Stomach (tissue), 19 donors: ENCODE measurements around the gene RGS4. TPM values are rescaled to one million over a fixed set of nuclear protein-coding genes. Genes with fewer than 3 reads are reported as not detected.

Source experiments
- DNase-seq, 2 donors: peaks; one replicate each; pipeline versions ENCODE4 v3.0.0 to v3.0.0-alpha.2; 2013 to 2019
- H3K27ac ChIP-seq, 5 donors: fragments of 200-600 bp in 4 of 5; sonication (generic) in 4 of 5; one replicate each; pipeline ENCODE4 v1.5.1; 2013 to 2019; ENCODE audit warnings: mild to moderate bottlenecking in 1 of 5, moderate library complexity in 1 of 5
- H3K27me3 ChIP-seq, 3 donors: fragments of 200-600 bp; sonication (generic); one replicate each; pipeline ENCODE4 v1.5.1; 2017 to 2019; ENCODE audit warnings: mixed run types in 1 of 3
- H3K36me3 ChIP-seq, 4 donors: fragments of 200-600 bp; sonication (generic); 1 replicate in 3 of 4; 2 replicates in 1 of 4; pipeline ENCODE4 v1.5.1; 2016 to 2019
- H3K4me1 ChIP-seq, 4 donors: fragments of 200-600 bp; sonication (generic); one replicate each; pipeline ENCODE4 v1.5.1; 2016 to 2019
- H3K4me3 ChIP-seq, 4 donors: fragments of 200-600 bp; sonication (generic) in 3 of 4; one replicate each; pipeline ENCODE4 v1.5.1; 2016 to 2019; ENCODE audit warnings: mild to moderate bottlenecking in 1 of 4
- H3K9me3 ChIP-seq, 4 donors: fragments of 200-600 bp; sonication (generic); one replicate each; pipeline ENCODE4 v1.5.1; 2016 to 2019
- EP300 ChIP-seq: sonication (generic); formaldehyde crosslinking; IDR thresholded peaks from one replicate; pipeline ENCODE4 v1.6.1; 2017; ENCODE audit warnings: antibody characterized with exemption
- POLR2A ChIP-seq, 4 donors: fragments of 450-650 bp; IDR thresholded peaks; one replicate each; pipeline ENCODE4 v1.6.1; 2016; ENCODE audit warnings: antibody characterized with exemption in 4 of 4, control low read depth in 2 of 4, mild to moderate bottlenecking in 1 of 4, moderate library complexity in 1 of 4
- POLR2AphosphoS5 ChIP-seq, 3 donors: sonication (generic); formaldehyde crosslinking; IDR thresholded peaks; one replicate each; pipeline ENCODE4 v1.6.1; 2016; ENCODE audit warnings: antibody characterized with exemption in 3 of 3
- WGBS, 5 donors: extraction: QIAGEN DNeasy Blood & Tissue Kit in 3 of 5; methylation state at CpG; one replicate each; pipeline versions ENCODE4 v1.1.5 to v1.1.7; 2013 to 2018; 5-methylcytosine and 5-hydroxymethylcytosine counted together
- intact Hi-C: fragments of 100-400 bp; cut with DNase I; formaldehyde crosslinking; loops from one replicate; pipeline ENCODE4 v1.15.1; 2023; ENCODE audit warnings: low total_unique reads
- long read RNA-seq, 10 donors: transcript quantifications; one replicate each; lab custom pipeline, GENCODE V29; 2026
- polyA plus RNA-seq, 3 donors: library from polyadenylated mRNA; stranded (reverse); fragments of 200-250 nt; gene quantifications; one replicate each; pipeline ENCODE4 v1.2.3, GENCODE V29; 2013
- total RNA-seq, 5 donors: library from RNA; depleted of rRNA; stranded (reverse); fragments of >200 nt; gene quantifications; one replicate each; pipeline versions ENCODE4 v1.1.0 to v1.2.3, GENCODE V29; 2014 to 2016
- TF ChIP-seq, protein P1 (sequence below), 7 experiments: fragments of 450-650 bp in 4 of 7; fragments of 200-600 bp in 3 of 7; sonication (generic) in 3 of 7; IDR thresholded peaks; one replicate each; pipeline ENCODE4 v1.5.1; 2016 to 2019; ENCODE audit warnings: antibody characterized with exemption in 7 of 7, control low read depth in 2 of 7, mild to moderate bottlenecking in 1 of 7
- donor health status: healthy with polysubstance abuse.
- donor health status: Bipolar disorder and iron deficiency.
- donor health status: healthy.

RGS4 gene
- 10 to 100 TPM in 2 of 5 donors, 1 to 10 TPM in 1, not detected in 2; 2.0 to 60.7 (median 24.6) TPM for total RNA-seq
- 1 to 10 TPM; 1.8 to 7.5 (median 4.1) TPM for polyA plus RNA-seq
- long read RNA-seq, donor 1: 0 reads
- long read RNA-seq, donor 2: 0 reads
- long read RNA-seq, donor 3: 0 reads
- long read RNA-seq, donor 4: 0 reads
- long read RNA-seq, donor 5, partial matches to known transcripts: 0 of 1 reads
- long read RNA-seq, donor 5, other reads (novel, unspliced or antisense): 0 of 1 reads
- long read RNA-seq, donor 6: 0 reads
- long read RNA-seq, donor 7, partial matches to known transcripts: 0 of 4 reads
- long read RNA-seq, donor 7, other reads (novel, unspliced or antisense): 0 of 4 reads
- long read RNA-seq, donor 8, partial matches to known transcripts: 0 of 2 reads
- long read RNA-seq, donor 8, other reads (novel, unspliced or antisense): 0 of 2 reads
- long read RNA-seq, donor 9, partial matches to known transcripts: 0 of 3 reads
- long read RNA-seq, donor 9, other reads (novel, unspliced or antisense): 0 of 3 reads
- long read RNA-seq, donor 10, partial matches to known transcripts: 0 of 1 reads
- long read RNA-seq, donor 10, other reads (novel, unspliced or antisense): 0 of 1 reads

DNA sequence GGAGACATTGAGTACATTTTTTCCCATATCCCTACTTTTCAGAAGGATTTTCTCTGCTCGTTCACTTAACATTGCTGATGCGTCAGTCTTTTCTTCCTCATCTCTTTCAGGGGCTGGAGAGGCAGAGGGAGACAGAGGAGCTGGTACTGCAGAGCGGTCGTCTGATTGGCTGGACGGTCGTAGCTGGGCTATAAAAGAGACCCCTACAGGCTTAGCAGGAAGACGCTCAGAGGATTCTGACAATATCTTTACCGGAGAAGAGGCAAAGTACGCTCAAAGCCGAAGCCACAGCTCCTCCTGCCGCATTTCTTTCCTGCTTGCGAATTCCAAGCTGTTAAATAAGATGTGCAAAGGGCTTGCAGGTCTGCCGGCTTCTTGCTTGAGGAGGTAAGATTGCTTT, at the start of gene RGS4:
Gene RGS4, plus strand, starts transcription at position 220 of the 400 bp plus-strand sequence. Its CDS starts 124 bp downstream, at position 344.
- DNase-seq: peak; percentile 31 to 88
- intact Hi-C loops: loop anchor here (10.0 kb wide), 1 partner anchor 184 kb away; no protein-coding TSS in a partner anchor
- Histone ChIP-seq H3K4me3 (peak within 1 kb of the TSS; percentile 32 to 41 (median 40)), H3K27ac (peak within 1 kb of the TSS in 4 of 5 donors; percentile 1 to 58 (median 40)), H3K36me3 (peaks cover 0 to 18% (median 9%) of the 10 kb centered on the region in 4 donors), H3K9me3 (no peaks in the 10 kb centered on the region), H3K4me1 (peaks cover 0 to 25% (median 15%) of the 10 kb centered on the region in 4 donors), H3K27me3 (no peaks in the 10 kb centered on the region)
- TF ChIP-seq, protein P1, sequence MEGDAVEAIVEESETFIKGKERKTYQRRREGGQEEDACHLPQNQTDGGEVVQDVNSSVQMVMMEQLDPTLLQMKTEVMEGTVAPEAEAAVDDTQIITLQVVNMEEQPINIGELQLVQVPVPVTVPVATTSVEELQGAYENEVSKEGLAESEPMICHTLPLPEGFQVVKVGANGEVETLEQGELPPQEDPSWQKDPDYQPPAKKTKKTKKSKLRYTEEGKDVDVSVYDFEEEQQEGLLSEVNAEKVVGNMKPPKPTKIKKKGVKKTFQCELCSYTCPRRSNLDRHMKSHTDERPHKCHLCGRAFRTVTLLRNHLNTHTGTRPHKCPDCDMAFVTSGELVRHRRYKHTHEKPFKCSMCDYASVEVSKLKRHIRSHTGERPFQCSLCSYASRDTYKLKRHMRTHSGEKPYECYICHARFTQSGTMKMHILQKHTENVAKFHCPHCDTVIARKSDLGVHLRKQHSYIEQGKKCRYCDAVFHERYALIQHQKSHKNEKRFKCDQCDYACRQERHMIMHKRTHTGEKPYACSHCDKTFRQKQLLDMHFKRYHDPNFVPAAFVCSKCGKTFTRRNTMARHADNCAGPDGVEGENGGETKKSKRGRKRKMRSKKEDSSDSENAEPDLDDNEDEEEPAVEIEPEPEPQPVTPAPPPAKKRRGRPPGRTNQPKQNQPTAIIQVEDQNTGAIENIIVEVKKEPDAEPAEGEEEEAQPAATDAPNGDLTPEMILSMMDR (IDR thresholded peaks at IDR 0.05): peak in 2 of 7 experiments; percentile 19 to 25
- peak in 1 of 3 donors; percentile 53 for TF ChIP-seq POLR2AphosphoS5 (IDR thresholded peaks at IDR 0.05)
- no peak for TF ChIP-seq EP300
- 0 to 1% (median 1%) methylated on average over 13 of the region's 13 CpGs for WGBS, 5 donors

DNA sequence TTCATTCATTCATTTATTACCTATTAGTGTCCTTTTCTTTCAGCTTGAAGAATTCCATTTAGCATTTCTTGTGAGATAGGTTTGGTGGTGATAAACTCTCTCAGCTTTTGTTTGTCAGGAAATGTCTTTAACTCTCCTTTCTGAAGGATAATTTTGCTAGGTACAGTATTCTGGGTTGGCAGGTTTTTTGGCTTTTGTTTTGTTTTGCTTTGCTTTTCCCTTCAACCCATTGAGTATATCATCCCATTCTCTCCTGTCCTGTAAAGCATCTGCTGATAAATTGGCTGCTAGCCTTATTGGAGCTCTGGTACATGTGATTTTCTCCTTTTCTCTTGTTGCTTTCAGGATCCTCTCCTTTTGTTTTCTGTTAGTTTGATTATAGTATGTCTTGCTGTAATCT, 47.0 kb upstream of the RGS4 start:
- no peak for TF ChIP-seq POLR2AphosphoS5 (IDR thresholded peaks at IDR 0.05)
- TF ChIP-seq, protein P1 (IDR thresholded peaks at IDR 0.05): no peak
- TF ChIP-seq EP300: no peak
- TF ChIP-seq POLR2A (IDR thresholded peaks at IDR 0.05): no peak
- H3K27me3 ChIP-seq: no peaks in the 10 kb centered on the region
- H3K4me3 ChIP-seq: no peak overlapping the region
- H3K27ac ChIP-seq: no peak overlapping the region
- peaks cover 0 to 26% (median 14%) of the 10 kb centered on the region in 4 donors for H3K9me3 ChIP-seq
- intact Hi-C loops: no loop called here
- H3K36me3 ChIP-seq: no peaks in the 10 kb centered on the region
- no peak for DNase-seq
- no peaks in the 10 kb centered on the region for H3K4me1 ChIP-seq

GRCh38 chr1:163027610-163028009, 41.6 kb upstream of the RGS4 start:
- Histone ChIP-seq H3K9me3 (peaks cover 0 to 11% (median 7%) of the 10 kb centered on the region in 4 donors), H3K4me1 (no peaks in the 10 kb centered on the region), H3K4me3 (no peak overlapping the region), H3K36me3 (no peaks in the 10 kb centered on the region), H3K27ac (no peak overlapping the region), H3K27me3 (no peaks in the 10 kb centered on the region)
- intact Hi-C loops: no loop called here
- TF ChIP-seq, protein P1 (IDR thresholded peaks at IDR 0.05): no peak
- DNase-seq: no peak

GRCh38 chr1:163029901-163030300, 39.3 kb upstream of the RGS4 start:
- TF ChIP-seq EP300: no peak
- TF ChIP-seq POLR2AphosphoS5 (IDR thresholded peaks at IDR 0.05): no peak
- TF ChIP-seq POLR2A (IDR thresholded peaks at IDR 0.05): no peak
- TF ChIP-seq, protein P1 (IDR thresholded peaks at IDR 0.05): no peak
- Histone ChIP-seq H3K27ac (no peak overlapping the region), H3K27me3 (no peaks in the 10 kb centered on the region), H3K4me3 (no peak overlapping the region), H3K36me3 (no peaks in the 10 kb centered on the region), H3K9me3 (no peaks in the 10 kb centered on the region), H3K4me1 (no peaks in the 10 kb centered on the region)
- WGBS, 5 donors: 82 to 90% (median 87%) methylated on average over 5 of the region's 5 CpGs
- no peak for DNase-seq
- intact Hi-C loops: no loop called here
